ENCODE data around the gene VWA7.

- TF ChIP-seq, protein P1, sequence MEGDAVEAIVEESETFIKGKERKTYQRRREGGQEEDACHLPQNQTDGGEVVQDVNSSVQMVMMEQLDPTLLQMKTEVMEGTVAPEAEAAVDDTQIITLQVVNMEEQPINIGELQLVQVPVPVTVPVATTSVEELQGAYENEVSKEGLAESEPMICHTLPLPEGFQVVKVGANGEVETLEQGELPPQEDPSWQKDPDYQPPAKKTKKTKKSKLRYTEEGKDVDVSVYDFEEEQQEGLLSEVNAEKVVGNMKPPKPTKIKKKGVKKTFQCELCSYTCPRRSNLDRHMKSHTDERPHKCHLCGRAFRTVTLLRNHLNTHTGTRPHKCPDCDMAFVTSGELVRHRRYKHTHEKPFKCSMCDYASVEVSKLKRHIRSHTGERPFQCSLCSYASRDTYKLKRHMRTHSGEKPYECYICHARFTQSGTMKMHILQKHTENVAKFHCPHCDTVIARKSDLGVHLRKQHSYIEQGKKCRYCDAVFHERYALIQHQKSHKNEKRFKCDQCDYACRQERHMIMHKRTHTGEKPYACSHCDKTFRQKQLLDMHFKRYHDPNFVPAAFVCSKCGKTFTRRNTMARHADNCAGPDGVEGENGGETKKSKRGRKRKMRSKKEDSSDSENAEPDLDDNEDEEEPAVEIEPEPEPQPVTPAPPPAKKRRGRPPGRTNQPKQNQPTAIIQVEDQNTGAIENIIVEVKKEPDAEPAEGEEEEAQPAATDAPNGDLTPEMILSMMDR (IDR thresholded peaks at IDR 0.05), result no peak
- no peak for TF ChIP-seq POLR2A (IDR thresholded peaks at IDR 0.05)
Observed at GRCh38 chr6:31794866-31795615, 17.9 kb upstream of the VWA7 start.
